KMS-11 (cell line): Measurements from ENCODE around the gene CTCFL.

Experiments used
- H2AFZ ChIP-seq: fragments of 200-600 bp; sonication (generic); 2 replicates; pipeline ENCODE4 v1.6.1; 2016; ENCODE audit warnings: antibody characterized with exemption, mixed run types, low read depth
- H3K27ac ChIP-seq: fragments of 200-600 bp; sonication (generic); 2 replicates; pipeline ENCODE4 v1.6.1; 2016; ENCODE audit warnings: mild to moderate bottlenecking, mixed run types
- H3K27me3 ChIP-seq: fragments of 200-600 bp; sonication (generic); 2 replicates; pipeline ENCODE4 v1.6.1; 2017; ENCODE audit warnings: mild to moderate bottlenecking, low read depth, mixed run types, moderate library complexity; ENCODE audit not compliant: insufficient read depth
- H3K36me3 ChIP-seq: fragments of 200-600 bp; sonication (generic); 2 replicates; pipeline ENCODE4 v1.6.1; 2017; ENCODE audit warnings: mild to moderate bottlenecking, mixed run types; ENCODE audit not compliant: insufficient read depth
- H3K4me1 ChIP-seq: fragments of 200-600 bp; sonication (generic); 2 replicates; pipeline ENCODE4 v1.6.1; 2016; ENCODE audit warnings: mild to moderate bottlenecking, low read depth, mixed run types; ENCODE audit not compliant: poor library complexity, severe bottlenecking
- H3K4me2 ChIP-seq: fragments of 200-600 bp; sonication (generic); 2 replicates; pipeline ENCODE4 v1.7.0; 2016; ENCODE audit warnings: mild to moderate bottlenecking, mixed run types
- H3K4me3 ChIP-seq: fragments of 200-600 bp; sonication (generic); IDR thresholded peaks from 2 replicates; pipeline ENCODE4 v1.6.1; 2017; ENCODE audit warnings: low read depth, low read length, mixed read lengths; ENCODE audit not compliant: insufficient read depth
- H3K79me2 ChIP-seq: fragments of 200-600 bp; sonication (generic); 2 replicates; pipeline ENCODE4 v1.6.1; 2016; ENCODE audit warnings: low read depth, mixed run types; ENCODE audit not compliant: insufficient read depth
- H3K9ac ChIP-seq: fragments of 200-600 bp; sonication (generic); 2 replicates; pipeline ENCODE4 v1.6.1; 2016; ENCODE audit warnings: mild to moderate bottlenecking, mixed run types
- H4K20me1 ChIP-seq: fragments of 200-600 bp; sonication (generic); 2 replicates; pipeline ENCODE4 v1.6.1; 2016; ENCODE audit warnings: mild to moderate bottlenecking, mixed run types; ENCODE audit not compliant: insufficient read depth
- CTCF ChIP-seq: fragments of 200-600 bp; sonication (generic); conservative IDR thresholded peaks from 2 replicates; pipeline ENCODE4 v1.6.1; 2017; ENCODE audit warnings: low read depth, mild to moderate bottlenecking, antibody characterized with exemption, low read length, moderate library complexity, mixed read lengths

Gene CTCFL

GRCh38 chr20:57485770-57486169 is 39.2 kb downstream of the CTCFL start:
- Histone ChIP-seq H3K4me1 (no peaks in the 10 kb centered on the region), H3K9ac (no peak overlapping the region), H3K4me3 (no peak overlapping the region), H3K4me2 (no peak overlapping the region), H3K36me3 (no peaks in the 10 kb centered on the region), H2AFZ (no peak overlapping the region), H3K79me2 (no peaks in the 10 kb centered on the region), H3K27ac (no peak overlapping the region), H4K20me1 (no peaks in the 10 kb centered on the region), H3K27me3 (no peaks in the 10 kb centered on the region)
- TF ChIP-seq CTCF, result no peak

DNA sequence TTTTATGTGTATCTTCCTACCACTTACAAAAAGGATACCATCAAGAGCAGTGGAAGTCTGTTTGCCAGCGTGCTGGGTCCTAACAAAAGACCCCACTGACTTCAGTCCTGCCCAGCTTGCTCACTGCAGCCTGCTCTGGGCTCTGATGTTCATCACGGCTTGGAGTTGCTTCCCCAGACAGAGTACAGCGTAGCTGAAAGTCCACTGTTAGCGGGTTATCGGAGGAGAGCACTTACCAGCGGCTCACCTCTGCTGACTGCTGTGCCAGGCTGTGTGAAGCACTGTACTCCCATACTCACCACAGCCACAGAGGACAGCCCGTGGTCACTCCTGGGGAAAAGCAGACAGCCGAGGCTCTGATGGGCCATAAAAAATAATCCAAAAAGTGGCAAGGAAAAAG is 40.2 kb downstream of the CTCFL start:
- H3K4me3 ChIP-seq, result no peak overlapping the region
- H3K27ac ChIP-seq, result no peak overlapping the region
- no peaks in the 10 kb centered on the region for H4K20me1 ChIP-seq
- no peak overlapping the region for H3K9ac ChIP-seq
- no peak for TF ChIP-seq CTCF
- no peaks in the 10 kb centered on the region for H3K27me3 ChIP-seq
- no peaks in the 10 kb centered on the region for H3K79me2 ChIP-seq
- no peaks in the 10 kb centered on the region for H3K4me1 ChIP-seq
- no peak overlapping the region for H2AFZ ChIP-seq
- no peak overlapping the region for H3K4me2 ChIP-seq
- no peaks in the 10 kb centered on the region for H3K36me3 ChIP-seq

DNA sequence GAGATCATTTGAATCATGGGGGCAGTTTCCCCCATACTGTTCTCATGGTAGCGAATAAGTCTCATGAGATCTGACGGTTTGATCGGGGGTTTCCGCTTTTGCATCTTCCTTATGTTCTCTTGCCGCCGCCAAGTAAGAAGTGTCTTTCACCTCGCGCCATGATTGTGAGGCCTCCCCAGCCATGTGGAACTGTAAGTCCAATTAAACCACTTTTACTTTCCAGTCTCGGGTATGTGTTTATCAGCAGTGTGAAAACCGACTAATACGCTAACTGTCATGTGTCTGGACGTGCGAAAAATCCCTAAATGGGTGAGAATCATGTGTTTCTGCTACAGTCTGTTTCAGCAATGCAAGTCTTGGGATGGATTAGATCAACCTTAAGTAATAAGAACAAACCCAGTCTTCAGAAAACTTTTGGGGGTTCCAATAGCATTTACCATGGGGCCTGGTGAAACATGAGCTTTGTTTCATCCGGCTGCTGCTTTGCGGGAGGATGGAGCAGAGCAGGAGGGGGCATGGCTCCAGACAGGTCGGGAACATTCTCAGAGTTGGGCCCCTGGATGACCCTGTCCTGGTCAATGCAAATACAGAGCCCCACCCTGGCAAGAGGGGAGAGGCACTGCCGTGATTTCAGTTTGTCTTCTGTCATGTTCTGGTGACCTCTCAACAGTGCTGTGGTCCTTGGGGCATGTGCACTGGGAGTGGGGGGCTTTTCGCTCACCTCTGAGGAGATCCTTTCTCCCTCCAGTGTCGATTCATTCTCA is 41.5 kb downstream of the CTCFL start:
- Histone ChIP-seq H3K4me3 (no peak overlapping the region), H3K27ac (no peak overlapping the region), H3K79me2 (no peaks in the 10 kb centered on the region), H3K27me3 (no peaks in the 10 kb centered on the region), H3K4me2 (no peak overlapping the region), H4K20me1 (no peaks in the 10 kb centered on the region), H3K9ac (no peak overlapping the region), H2AFZ (no peak overlapping the region), H3K4me1 (no peaks in the 10 kb centered on the region), H3K36me3 (no peaks in the 10 kb centered on the region)
- TF ChIP-seq CTCF, result no peak

GRCh38 chr20:57482796-57483195 is 42.1 kb downstream of the CTCFL start:
- H3K79me2 ChIP-seq, result no peaks in the 10 kb centered on the region
- H2AFZ ChIP-seq, result no peak overlapping the region
- no peaks in the 10 kb centered on the region for H3K36me3 ChIP-seq
- no peaks in the 10 kb centered on the region for H4K20me1 ChIP-seq
- H3K9ac ChIP-seq, result no peak overlapping the region
- H3K4me3 ChIP-seq, result no peak overlapping the region
- H3K27ac ChIP-seq, result no peak overlapping the region
- no peak overlapping the region for H3K4me2 ChIP-seq
- no peak for TF ChIP-seq CTCF
- no peaks in the 10 kb centered on the region for H3K27me3 ChIP-seq
- no peaks in the 10 kb centered on the region for H3K4me1 ChIP-seq
